Stimulated activated CD4-positive, alpha-beta T cell treated with anti-CD3 and anti-CD28 coated beads, TNF-alpha, amount 100 ng/mL, for 24 hours (primary cell): Measurements from ENCODE around the gene GLB1L3.
"Not testable (repeated sequence)": the region's sequence is repeated elsewhere in the genome, so short reads cannot be mapped to it uniquely, and the experiment has no call there.

Experiments
- DNase-seq, 3 experiments: peaks; one replicate each; pipeline ENCODE4 v3.0.0-alpha.2; 2020; ENCODE audit warnings: low read depth in 3 of 3

Gene GLB1L3

DNA sequence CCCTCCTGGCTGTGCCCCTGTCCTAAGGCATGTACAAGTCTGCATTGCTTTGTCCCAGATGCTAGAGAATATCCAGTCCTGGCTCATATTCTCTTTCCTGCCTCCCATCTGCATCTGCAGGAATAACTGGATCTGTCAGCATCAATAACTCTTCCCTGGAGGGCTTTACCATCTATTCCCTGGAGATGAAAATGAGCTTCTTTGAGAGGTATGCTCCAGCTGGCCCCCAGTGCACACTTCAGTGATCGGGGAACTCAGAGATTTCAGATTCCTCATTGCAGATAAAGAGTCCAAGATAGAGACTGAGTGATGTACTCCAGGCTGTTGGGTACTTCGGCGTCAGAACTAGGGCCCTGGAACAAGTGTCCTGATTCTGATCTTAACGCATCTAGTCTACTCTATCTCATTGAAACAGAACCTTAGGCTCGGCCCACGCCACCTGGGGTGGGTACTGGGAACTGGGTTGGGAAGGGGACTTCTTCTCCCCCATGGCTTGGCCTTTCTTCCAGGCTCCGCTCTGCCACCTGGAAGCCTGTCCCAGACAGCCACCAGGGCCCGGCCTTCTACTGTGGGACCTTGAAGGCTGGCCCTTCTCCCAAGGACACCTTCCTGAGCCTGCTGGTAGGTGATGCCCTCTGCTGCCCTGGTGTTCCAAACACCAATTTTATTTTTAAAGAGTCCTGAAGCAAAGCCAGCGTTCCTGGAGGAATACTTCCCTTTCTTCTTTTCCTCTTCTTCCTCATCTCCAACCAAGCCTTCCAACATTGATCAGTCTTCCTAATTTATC is 37.8 kb downstream of the GLB1L3 start:
- no peak for DNase-seq

DNA sequence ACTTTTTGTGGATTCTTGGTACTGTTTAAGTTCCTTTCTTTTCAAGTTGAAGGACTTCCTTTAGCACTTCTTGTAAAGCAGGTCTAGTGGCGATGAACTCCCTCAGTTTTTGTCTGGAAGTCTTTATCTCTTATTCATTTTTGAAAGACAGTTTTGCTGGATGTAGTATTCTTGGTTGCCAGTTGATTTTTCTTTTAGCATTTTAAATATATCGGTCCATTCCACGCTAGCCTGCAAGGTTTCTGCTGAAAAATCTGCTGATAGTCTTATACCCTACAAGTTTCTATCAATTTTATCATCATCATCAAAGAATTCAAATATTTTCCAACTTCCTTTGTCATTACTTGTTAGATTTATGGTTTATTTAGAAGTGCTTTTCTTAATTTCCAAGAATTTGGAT is 40.9 kb downstream of the GLB1L3 start:
- DNase-seq, result no peak

DNA sequence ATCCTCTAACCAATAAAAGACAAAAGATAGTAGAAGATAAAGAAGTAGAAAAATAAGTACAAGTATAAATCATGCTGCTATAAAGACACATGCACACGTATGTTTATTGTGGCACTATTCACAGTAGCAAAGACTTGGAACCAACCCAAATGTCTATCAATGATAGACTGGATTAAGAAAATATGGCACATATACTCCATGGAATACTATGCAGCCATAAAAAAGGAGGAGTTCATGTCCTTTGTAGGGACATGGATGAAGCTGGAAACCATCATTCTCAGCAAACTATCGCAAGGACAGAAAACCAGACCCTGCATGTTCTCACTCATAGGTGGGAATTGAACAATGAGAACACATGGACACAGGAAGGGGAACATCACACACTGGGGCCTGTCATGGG is 45.2 kb downstream of the GLB1L3 start:
- not testable (repeated sequence) for DNase-seq

DNA sequence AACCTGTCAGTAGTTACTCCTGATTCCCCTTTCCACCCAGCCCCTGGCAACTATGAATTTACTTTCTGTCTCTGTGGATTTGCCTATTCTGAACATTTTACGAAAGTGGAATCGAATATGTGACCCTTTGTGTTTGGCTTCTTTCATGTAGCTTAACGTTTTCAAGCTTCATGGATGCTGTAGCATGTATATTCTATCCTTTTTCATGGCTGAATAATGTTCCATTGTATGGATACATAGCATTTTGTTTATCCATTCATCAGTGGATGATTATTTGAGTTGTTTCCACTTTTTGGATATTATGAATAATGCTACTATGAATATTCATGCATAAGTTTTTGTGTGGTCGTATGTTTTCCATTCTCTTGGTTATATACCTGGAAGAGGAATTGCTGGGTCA is 46.4 kb downstream of the GLB1L3 start:
- DNase-seq, result no peak

DNA sequence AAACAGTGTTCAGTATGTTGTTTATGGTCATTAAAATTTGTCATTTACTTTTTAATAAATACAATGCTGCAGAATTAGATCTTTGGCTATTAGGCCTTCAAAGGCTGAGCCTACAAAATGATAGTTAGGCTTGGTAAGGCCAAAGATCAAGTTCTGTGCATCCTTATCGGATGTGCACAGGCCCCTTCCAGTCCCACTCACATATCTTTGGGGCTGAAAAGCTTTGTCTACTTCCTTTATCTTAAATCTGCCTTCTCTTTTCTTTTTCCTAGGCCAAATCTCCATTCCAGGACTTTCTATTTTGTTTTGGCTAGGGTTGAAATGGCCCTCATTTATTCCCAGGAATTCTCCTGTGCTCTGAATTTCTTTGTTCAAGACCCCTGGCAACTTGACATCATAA is 52.3 kb downstream of the GLB1L3 start:
- no peak for DNase-seq

DNA sequence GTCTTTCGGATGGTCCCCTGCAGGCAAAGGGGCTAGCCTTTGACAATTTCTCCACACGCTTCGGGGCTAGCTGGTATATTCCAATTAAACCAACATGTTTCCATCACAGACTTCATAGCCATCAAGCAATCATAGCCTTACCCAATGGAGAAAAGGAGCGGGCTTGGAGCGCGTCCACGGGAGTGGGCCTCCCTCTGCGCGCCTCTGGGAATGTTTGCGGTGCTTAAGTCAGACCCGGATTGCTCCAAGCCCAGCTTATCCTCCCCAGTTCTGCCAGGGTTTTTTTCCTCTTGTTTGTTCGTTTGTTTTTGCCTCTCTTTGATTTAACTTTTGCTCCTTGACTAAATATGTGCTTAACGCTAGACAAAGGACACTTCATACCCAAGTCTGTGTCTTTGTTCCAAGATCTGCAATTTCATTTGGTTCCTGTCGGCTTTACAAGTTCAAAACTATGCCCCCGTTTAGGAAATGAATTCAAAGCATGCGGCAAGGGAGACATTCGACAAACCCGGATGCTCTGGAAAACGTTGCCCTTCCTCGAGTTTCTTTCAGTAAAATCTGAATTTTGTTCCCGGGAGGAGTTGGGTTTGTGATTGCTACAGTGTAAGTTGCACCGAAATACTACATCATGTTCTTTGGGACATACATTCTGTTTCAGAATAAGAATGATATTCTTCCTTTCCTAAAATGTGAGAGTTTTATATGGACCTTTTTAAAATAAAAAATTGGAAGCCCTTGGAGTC is 54.6 kb downstream of the GLB1L3 start:
- no peak for DNase-seq

DNA sequence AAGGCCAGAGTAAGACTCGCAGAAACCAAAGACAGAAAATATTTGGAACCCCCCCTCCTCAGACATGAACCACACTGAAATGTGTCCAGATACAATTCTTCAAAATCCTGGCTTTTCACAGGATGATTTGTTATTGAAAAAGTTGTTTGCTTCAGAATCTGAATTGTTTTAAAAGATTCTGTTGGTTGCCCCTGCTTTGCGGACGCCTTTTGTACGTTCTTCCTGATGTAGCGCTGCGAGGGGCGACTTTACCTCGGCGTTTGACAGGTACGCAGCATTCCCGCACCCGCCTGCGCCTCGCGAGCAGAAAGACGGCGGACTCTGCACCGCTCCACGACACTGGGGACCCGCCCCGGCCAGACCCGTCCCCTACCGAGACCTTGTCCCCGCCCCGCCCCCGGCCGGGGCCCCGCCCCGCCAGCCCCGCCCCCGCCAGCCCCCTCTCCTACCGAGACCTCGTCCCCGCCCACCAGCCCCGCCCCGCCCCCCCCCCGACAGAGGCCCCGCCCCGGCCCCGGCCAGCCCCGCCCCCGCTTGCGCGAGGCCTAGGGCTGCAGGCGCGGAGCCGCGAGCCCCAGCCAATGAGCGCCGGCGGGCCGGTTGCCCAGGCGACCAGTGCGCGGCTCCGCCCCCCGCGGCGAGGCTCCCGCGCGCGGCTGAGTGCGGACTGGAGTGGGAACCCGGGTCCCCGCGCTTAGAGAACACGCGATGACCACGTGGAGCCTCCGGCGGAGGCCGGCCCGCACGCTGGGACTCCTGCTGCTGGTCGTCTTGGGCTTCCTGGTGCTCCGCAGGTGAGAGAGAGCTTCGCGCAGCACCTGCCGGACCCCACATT is 55.4 kb downstream of the GLB1L3 start, which contains the start of gene GLB1L2:
Gene GLB1L2 (plus strand): TSS at position 635 of the 835 bp plus-strand sequence. CDS start 74 bp downstream, at position 709.
- DNase-seq, result peak; percentile 57 to 76 (median 67)

DNA sequence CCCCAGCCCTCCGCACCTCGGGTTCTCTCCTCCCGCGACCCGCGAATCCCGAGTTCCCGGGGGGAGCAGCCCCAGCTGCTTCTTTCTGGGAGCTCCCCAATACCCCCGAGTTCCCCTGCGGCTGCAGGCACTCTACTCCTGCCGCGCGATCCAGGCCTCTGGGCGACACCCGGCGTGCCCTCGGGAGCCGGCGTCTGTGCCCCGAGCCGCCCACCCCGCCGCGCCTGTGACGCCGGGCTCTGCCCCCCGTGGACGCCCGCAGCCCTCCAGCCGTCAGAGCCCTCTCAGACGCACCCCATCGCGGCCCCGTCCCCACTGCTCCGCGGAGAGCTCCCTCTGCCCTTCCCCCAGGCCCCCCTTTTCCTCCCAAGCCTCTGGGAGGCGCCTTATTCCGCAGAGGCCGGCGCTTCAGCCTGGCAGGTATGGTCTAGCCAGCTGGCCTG is 56.0 kb downstream of the GLB1L3 start:
- peak in 1 of 3 experiments; percentile 16 for DNase-seq

DNA sequence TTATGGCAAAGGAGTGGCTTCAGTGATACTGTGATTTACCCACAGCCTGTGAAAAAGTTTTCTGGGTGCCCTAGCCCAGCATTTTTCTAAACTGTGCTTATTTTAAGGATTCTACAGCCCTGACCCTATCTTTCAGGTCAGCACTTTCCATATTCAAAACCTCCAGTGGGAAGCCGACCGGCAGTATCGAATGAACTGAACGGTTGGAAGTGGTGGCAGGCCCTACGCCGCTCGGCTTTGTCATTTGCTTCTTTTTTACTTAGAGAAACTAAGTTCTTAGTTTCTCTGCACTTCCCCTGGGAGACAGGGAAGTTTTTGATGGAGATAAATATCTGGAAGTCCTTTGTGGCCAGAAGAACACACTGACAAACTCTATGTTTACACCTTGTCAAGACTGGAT is 56.6 kb downstream of the GLB1L3 start:
- no peak for DNase-seq

DNA sequence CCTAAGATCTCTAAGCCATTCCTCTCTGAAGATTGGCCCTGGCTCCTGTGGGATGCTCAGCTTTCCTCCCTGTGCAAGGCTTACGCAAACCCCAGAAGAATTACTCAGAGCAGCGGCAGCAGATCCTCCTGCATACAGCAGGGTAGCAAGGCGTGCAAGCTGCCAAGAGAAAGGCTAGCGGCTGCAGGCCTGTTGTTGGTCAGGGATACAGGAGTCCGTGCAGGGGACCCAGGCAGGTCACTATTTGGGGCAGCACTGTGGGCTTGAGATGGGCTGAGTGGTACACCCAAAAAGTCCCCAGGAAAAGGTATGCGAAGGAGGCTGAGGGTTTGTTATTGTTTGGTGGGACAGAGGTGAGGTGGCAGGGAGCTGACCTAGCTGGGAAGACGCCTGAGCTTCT is 57.1 kb downstream of the GLB1L3 start:
- no peak for DNase-seq

DNA sequence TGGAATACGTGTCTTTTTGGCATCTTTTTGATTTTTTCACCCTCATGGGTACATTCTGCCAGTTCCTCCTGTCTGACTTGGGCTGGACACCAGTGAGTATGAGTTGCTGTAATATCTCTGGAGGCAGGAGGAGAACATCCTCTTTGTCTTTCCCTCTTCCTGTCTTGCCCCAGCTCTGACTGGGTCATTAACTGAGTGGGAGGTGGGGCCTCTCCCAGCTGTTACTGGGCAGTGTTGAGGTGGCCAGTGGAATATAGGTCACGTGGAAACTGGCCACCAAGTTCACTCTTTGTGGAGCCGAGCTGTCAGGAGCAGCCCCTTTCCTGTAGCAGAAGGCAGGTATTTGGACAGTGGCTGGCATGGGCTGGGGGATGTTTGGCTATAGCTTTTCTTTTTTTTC is 57.8 kb downstream of the GLB1L3 start:
- DNase-seq, result no peak

DNA sequence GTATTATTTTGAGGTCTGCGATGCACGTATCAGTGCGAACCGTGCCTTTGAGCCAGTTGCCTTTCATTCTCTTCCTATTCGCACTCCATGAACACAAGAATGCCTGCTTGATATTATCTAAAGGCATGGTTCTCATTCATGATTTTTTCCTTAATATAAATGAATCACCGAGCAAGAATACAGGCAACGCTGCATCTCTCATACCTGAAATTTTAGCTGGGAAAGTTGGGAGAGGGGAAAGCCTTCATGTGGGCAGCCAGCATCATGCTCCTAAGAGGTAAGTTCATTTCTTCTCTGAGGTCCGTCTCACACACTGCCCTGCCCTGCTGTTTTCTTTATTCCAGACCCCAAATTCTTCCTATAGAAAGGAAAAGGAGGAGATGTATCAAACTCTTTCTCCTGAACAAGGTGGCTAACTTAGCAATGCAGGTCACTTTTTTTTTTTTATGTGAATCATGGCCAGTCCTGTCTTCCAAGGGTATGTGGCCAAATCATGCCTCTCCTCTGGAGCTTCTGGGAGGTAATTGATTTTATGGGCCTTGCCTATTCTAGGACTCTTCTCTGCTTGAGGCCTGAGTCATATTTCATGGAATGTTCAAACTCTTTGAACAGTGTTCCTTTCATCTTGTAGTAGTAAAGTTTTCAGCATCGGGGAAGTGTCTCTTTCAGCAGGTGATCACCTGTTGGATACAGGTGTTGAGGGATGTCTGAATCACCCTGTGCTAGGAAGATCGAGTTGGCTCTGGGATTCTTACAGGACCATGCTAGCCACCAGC is 58.8 kb downstream of the GLB1L3 start:
- no peak for DNase-seq

DNA sequence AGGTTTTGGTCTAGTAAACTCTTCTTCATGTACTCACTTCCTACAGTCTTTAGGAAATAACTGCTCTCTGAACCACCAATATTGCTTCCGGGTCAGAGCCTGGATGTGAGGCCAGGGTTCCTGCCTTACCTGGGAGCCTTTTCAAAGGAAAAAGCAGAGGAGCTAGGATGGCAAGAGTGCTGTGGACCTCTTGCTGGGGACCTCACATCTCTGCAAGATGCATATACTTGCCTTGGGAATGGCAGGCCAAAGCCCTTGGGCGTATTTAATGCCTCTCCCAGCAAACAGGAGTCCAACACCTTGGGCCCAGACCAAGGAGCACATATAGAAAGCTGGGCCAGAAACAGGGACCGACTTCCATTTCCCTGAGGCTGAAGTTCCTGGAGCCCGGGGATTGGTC is 60.9 kb downstream of the GLB1L3 start:
- no peak for DNase-seq

DNA sequence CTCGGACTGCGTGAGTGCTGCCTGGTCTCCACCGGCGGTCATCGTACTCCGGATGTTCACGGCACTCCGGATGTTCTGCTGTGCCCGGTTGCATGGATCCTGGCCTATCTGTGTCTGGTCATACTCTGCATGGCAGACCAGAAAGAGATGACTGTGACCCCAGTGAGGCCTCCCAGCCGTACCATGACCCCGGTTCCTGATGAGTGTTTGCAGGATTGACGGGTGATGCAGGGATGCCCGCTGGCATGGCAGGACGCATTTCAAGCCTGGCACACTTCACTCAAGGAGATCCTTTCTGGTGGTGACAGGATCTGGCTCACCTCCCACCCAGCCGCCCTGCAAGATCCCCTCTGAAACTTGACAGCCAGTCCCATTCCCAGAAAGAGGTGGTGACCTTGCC is 61.9 kb downstream of the GLB1L3 start:
- DNase-seq, result no peak

DNA sequence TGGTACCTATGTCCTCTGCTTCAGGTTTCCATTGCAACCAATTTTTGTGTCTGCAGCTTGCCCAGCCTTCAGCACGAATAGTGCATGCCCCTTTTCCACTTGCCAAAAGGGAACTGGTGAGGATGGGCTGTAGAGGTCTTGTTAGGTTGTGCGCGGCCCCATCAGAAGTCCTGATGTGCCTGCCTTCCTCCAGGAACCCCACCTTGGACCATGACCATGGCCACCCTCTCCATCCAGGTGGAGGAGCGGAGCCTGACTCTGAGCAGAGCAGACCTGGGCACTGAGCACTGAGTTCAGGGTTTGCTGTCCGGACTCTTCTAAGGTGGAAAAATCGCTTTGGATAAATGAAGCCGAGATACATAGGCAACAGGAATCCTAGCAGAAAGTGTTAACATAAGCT is 62.5 kb downstream of the GLB1L3 start:
- no peak for DNase-seq

DNA sequence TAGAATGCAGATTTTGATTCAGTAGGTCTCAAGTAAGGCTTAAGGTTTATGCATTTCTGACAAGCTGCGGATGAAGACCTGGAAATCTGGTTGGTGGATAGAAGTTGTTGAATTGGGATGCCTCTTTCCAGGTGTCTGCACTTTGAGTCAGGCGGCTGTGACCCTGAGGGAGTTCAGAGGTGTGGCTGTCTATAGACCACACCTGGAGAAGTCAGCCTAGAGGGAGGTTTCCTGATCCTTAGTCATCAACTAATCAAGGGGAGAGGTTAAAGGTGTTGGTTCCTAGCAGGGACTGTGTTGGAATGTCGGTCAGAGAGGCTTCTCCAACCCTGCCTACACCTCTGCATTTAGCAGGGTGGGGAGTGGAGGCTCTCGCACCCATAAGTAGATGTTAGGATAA is 63.6 kb downstream of the GLB1L3 start:
- DNase-seq, result no peak

DNA sequence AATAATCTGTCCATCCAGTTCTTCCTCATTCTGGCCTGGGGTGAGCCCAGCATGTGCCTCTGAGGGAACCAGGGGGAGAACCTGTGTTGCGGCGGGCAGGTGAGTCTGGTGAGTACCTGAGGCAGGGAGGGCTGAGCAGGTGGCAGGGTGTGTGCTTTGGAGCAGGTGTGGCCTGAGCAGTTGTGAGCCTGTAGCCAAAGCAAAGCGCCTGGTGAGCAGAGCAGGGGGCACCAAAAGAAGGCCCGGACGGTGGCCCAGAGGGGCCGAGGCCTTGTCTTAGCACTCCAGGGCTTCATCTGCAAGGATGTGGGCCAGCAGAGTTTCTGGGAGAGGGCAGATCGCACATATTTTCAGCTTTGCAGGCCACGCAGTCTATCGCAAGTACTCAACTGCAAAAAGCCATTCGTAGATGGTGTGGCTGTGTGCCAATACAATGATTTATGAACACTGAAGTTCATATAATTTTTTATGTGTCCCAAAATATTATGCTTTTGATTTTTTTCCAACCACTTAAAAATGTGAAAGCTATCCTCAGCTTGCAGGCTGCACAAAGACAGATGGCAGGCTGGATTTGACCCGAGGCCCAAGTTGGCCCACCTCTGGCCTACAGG is 64.3 kb downstream of the GLB1L3 start:
- no peak for DNase-seq

DNA sequence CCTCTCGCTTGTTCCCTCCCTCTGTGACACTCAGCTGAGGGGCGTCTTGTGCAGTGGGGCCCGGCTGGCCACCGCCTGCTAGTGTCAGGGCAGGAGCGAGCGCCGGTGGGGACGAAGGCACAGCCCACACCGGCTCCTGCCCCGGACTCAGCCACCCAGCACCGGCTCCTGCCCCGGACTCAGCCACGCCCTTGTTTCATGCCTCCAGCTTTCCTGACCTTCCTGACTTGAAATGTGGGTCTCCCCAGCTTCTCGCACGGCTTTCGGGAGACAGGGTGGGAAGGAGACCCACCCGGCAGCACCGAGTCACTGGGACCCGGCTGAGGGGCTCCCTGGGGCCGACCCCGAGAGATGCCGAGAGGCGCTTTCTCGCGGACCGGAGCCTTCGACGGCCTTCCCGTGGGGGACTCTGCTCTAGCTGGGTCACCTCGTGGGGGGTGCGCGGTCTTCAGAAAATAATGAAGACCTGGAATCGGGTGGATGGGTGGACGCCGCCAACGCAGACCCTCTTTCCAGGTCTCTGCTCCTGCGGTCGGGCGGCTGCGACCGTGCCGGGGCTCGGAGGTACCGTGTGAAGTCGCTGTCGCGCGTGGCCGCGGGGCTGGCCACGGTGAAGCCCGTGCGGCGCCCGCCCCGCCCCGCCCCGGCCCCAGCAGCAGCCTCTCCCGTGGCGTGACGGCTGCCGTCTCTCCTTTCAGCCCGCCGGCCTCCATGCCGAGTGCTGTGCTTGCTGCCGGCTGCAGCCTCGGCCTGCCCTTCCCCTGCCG is 65.8 kb downstream of the GLB1L3 start:
- DNase-seq, result no peak

DNA sequence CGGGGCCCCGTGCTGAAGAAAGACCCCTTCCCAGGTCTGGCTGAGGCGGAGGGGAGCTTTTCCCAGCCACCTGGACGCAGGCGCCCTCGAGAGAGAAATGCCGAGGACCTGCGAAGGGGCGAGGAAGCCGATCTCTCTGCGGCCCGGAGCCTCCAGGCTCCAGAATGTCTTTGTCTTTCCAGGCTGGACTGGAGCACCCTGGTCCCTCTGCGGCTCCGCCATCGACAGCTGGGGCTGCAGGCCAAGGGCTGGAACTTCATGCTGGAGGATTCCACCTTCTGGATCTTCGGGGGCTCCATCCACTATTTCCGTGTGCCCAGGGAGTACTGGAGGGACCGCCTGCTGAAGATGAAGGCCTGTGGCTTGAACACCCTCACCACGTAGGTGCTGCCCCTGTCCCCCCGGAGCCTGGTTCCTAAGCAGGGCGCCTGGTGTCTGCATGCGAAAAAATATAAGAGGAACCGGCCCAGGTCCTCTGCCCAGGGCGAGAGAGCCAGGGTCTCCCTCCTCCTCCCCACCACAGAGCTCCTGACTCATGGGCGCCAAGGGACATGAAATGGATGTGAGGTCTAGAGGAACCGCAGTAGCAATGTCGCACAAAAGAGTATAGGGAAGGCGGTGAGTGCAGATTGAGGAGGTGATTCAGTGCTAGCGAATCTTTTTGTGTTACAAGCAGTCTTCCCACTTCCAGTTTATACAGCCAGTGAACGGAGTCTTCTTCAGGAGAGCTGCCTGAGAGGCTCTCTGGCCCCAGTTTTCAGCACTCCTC is 66.6 kb downstream of the GLB1L3 start:
- DNase-seq, result no peak
